OCI-M2 (cell line): ENCODE data around the gene RPH3AL.

Experiments used
- DNase-seq: peaks from one replicate; lab custom pipeline; 2025; ENCODE audit not compliant: unreplicated experiment; lab: John Stamatoyannopoulos, UW

Gene RPH3AL

GRCh38 chr17:303168-303567, 49.4 kb downstream of the RPH3AL start:
- no peak for DNase-seq

DNA sequence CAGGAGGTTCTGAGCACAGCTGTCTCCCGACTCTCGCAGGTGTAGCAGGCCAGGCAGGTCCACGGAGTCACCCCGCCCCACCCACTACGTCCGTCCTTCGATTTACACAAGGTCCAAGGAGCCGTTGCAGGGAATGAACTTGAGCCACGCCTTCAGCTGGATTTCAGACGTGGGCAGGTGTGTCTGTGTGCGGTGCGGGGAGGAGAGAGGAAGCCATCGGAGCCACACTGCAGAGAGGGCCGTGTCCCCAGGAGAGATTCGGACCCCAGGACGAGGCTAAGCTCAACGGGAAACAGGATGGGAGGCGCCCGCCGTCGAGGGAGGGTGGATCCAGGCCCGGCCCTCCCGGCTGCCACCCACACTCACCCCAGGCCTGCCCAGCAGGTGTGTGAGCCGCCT, 50.3 kb downstream of the RPH3AL start:
- no peak for DNase-seq

DNA sequence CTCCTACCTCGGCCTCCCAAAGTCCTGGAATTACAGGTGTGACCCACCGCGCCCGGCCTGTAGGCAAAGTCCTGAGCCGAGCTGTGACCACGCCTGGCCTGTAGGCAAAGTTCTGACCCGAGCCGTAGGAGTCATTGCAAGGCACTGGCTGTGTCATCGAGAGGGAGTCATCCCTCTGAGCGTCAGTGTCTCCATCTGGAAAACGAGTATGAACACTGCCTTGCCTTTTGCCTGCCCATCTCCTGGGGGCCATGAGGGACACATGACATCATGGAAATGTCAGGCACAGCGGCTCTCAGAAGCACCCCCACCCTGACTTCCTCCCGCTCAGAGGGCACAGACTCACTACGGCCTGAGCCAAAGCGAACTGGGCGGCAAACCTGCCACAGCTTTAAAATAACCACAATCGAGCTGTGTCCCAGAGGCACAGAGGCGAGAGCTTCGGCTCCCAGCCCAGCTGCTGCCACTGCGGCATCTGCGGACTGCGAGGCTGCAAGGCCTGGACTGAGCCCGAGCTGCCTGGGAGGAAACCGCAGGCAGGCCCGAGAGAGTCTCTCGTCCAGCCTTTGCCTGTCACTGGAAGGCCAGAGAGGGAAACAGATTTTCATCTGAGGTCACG, 50.8 kb downstream of the RPH3AL start:
- no peak for DNase-seq

DNA sequence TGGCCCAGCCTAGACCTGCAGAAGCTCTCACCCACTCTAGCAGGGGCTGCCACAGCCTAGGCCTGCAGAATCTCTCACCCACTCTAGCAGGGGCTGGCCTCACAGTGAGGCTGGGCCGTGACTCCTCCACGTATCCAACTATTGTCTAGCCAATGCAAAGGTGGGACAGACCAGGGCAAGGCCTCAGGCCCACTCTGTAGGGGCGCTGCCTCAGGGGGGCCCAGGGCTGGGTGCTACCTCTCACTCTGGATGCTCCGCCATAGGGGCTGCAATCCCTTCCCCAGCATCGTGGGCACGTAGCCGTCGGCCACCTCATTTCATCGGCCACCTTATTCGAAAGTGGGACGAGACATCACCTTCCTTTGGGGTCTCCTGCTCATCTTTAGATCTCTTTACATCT, 51.7 kb downstream of the RPH3AL start:
- no peak for DNase-seq

- no peak for DNase-seq
Measured at GRCh38 chr17:299546-299945, 53.1 kb downstream of the RPH3AL start.

DNA sequence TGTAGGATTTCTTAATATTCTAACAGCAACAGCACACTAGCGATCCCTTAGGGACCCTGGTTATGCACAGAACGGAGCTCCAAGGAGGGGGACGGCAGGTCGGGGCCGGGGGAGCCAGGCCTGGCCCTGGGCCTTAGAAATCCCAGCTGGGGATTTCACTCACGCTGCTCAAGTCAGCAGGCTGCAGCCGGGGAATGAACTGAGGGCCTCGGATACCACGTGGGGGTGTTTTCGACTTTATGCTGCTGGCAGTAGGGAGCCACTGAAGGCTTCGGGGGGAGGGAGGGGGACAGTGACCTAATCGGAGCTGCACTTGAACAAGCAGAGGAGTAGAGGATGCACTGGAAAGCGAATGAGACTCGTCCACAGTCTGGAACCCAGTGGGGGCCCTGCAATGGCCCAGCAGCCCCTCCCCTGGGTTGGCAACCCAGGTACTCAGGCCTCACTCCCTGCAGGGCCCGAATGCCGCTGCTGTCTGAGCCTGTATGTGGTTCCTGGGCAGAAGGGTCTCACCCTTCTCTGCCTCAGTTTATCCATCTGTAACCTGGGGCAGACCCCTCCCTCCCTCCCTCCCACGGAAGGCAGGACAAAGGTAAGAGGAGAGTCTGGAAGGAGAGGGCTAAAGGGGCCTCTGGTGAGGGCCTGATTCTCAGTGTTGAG, 53.7 kb downstream of the RPH3AL start:
- DNase-seq = no peak

DNA sequence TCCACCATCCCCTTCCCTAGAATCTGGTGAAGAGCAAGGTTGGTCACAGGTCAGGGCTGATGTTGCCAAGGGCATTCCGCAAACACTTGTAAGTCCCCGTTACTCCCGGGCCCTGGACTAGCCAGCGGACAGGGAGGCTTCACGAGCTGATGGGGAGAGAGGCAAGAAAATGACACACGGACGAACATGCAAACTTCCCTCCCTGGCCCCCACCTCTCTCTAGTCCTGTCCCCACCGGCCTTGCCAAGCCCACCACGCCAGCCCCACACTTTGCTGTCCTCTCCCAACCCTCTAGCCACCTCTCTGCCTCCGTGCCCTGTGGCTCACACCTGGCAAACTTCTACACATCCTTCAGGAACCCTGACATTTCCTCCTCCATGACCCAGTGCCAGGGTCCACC, 54.8 kb downstream of the RPH3AL start:
- DNase-seq = no peak

GRCh38 chr17:296906-297690, 55.5 kb downstream of the RPH3AL start:
- DNase-seq = no peak

DNA sequence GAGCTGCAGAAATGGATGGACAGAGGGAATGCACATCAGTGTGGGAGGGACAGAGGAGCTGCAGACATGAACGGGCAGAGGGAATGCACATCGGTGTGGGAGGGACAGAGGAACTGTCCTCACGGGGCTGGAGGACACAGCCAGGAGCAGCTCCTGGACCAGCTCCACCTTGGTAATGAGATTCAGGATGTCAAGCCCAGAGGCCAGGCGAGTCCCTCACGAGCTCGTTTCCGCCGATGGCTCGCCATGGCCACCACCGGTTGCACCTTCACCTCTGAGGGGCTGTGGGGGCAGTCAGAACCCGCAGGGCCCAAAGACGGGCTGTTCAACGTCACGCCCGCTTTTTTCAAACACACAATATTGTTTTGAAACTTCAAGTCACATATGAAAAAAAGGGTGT, 56.2 kb downstream of the RPH3AL start:
- DNase-seq = no peak

DNA sequence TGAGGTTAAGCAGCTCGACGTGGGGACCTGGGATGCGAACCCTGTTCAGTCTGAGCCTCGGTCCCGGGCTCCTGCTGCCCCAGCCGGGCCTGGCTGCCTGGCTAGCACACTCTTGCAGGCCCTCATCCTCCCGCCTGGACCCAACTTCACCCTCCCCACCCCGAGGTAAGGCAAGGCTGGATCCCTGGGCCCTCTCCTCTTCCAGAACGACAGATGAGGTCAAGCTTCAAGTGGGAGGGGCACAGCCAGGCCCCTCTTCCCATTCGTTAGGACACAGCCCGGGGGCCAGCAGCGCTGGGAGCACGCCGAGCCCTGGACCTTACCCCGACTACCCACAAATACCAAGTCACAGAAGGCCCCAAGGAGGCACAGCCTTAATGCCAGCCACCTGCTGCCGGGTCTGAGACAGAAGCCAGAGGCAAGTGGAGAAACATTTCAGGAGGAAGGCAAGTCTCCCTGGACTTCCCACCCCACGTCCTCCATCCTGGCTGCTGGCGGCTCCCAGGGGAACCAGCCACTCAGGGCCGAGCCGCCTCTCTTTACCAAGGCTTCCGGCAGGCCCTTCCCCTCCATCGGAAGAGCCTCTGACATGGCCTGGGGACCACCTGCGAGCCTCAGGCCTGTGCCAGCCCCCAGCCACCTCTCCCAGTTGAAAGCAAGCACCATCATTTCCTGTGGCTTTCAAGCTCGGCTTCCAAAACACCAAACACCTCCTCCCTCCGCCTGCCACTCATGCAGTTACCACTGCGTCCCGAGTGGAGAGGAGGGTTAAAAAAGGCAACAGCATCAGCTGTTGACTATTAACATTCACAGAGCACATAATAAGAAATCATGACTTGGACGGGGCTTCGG, 59.9 kb downstream of the RPH3AL start:
- DNase-seq = no peak

DNA sequence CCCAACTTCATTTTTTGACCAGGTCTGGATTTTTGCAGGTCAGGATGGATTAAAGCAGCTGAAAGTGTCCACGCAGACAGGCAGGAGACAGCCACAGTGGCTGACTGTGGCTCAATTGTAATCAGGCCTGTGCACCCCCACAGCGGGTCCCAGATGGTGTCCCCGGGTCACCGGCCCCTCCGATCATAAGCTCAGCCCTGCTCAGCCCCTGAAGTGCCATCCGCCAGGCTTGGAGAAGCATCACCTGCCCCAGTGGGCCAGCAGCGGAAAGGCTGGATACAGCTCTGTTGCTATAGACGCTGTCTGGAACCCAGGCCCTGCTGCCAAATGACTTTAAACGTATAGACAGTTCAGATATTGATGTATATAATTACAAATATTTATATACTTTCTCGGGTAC, 60.6 kb downstream of the RPH3AL start:
- DNase-seq = no peak

DNA sequence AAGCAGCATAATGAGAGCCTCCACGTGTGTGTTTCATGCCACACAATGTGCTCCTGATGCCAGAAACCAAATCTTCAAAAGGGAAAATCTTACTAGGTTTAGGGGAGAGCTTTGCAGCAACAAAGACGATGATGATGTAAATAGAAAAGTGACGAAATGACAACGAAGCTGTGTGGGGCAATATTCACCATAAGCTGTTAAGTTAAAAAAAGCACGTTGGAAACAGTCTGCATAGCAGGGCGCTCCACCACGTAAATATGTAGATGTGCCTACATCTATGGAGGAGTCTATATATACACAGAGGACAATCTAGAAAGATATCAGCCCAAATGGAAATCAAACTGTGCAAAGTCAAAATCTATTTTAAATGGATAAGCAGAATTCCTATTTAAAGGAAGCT, 61.0 kb downstream of the RPH3AL start:
- DNase-seq = no peak

GRCh38 chr17:290626-291025, 62.0 kb downstream of the RPH3AL start:
- no peak for DNase-seq

DNA sequence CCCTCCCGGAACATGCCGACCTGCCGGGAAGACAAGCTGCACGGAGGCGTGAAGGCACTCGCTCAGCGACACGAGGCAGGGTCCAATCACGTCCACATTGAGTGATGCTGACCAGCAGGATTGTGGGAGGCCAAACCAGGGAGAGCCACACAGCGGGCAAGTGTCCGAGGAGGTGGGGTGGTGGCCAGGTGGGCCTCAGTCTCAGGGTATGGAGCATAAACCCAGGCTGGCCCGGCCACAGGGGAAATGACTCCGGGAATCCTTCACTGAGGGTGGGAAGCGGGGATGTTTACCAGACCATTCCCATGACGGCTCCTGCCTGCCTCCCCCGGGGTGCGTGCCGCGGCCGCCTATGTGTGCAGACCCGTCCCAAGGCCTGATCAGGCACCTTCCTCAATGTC, 62.5 kb downstream of the RPH3AL start:
- no peak for DNase-seq

- DNase-seq = no peak
Measured at GRCh38 chr17:289409-289808, 63.2 kb downstream of the RPH3AL start.

GRCh38 chr17:288802-289356, 63.7 kb downstream of the RPH3AL start:
- no peak for DNase-seq

DNA sequence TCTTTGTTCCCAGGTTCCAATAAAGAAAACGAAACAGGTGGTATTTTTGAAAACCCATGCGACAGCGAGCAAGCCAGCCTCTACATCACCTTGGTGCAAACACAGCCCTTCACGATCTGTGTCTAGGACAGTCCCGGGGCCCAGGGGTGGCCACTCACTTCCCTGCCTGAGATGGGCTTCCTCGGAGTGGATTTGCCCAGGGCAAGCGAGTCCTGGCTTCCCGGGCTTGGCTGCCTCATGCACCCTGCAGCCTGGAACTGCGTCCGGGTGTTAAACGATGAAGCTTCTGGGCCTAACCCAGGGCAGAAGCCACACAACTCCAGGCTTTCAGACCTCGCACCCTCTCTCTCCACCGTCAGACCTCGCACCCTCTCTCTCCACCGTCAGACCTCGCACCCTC, 66.0 kb downstream of the RPH3AL start:
- no peak for DNase-seq

GRCh38 chr17:285751-286422, 66.7 kb downstream of the RPH3AL start:
- no peak for DNase-seq

DNA sequence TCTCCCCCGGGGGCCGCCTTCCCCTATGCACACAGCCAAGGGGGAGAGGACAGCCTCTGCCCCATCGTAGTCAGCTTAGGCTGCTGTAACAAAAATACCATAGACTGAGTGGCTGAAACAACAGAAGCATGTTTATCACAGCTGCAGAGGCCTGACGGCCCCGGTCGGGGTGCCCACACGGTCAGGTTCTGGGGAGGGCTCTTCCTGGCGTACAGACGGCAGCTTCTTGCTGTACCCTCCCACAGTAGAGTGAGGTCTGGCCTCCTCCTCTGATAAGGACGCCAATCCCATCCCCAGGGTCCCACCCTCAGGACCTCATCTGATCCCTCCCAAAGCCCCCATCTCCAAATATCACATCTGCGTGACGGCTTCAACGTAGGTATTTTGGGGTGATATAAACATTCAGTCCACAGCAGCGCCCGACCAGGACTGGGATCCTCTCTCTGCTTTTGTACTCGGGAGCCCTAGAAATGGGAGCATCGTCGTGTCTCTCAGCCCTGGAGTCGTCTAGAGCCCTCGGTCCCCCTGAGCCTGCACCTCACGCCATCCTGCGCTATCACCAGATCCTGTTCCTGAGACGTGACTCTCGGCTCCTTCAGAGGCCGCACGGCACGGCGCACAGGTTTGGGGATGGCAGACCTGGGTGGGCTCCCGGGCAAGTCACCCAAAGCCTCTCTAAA, 67.8 kb downstream of the RPH3AL start:
- DNase-seq = no peak
